NCI-H524 (cell line): Measurements from ENCODE around the gene PRND.
"Not testable (repeated sequence)": the region's sequence is repeated elsewhere in the genome, so short reads cannot be mapped to it uniquely, and the experiment has no call there.

Experiments used
- DNase-seq, 2 experiments: peaks; one replicate each; lab custom pipeline; 2025; lab: John Stamatoyannopoulos, UW

PRND gene

DNA sequence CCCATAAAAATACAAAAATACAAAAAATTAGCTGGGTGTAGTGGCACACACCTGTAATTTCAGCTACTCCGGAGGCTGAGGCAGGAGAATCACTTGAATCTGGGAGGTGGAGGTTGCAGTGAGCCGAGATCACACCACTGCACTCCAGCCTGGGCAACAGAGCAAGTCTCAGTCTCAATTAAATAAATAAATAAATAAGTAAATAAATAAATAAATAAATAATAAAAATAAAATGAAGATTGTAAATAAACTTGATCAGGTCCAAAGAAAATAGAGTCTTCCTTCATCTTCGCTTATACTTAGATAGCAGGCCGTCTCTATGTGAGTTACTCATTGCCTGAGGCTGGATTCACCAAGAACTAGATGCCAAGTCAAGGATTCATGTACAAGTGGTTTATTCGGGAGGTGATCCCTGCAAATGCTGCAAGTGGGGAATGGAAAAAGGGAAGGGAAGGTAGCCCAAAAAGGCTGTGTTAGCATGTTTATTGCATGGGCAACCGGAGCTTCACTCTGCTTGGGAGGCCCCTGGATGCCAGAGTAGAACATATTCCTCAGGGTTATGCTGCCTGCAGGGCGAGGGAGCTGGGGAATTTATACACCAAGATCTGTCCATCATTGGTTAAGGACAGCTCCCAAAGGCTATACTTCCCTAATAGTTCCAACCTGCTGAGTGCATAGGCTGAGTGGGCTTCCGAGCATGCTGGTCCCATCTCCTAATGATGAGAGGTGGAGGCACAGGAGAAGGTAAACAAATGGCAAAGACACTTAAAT is 16.3 kb downstream of the PRND start:
- no peak for DNase-seq

DNA sequence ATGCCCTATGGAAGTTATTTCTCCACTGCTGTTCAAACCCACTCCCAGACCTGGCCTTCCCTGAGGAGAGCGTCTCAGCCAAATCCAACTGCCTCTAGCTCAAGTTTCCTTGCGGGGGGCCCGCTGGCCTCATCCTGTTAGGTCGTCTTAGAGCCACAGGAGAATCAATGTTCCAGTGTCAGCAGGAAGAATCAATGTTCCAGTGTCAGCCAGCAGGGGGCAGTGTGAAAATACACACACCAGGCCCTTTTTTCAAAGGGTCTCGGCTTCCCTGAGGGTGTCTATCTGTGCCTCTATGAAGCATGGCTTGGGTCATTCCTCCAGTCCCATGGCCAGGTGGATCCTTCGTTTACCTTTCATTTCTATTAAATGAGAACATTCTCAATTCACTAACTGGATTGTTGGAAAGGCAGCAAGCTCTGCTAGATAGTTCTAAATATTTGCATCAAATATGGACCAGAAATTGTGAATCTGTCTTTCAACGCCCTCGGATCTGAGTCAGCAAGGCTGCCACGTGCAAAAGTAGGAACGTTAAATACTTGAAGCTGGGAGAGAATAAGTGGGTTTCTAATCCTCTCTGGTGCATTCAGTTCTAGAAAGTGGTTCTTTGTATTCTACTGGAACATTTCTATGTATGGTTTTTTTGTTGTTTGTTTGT is 19.2 kb downstream of the PRND start:
- DNase-seq, result peak; percentile 43 to 66

DNA sequence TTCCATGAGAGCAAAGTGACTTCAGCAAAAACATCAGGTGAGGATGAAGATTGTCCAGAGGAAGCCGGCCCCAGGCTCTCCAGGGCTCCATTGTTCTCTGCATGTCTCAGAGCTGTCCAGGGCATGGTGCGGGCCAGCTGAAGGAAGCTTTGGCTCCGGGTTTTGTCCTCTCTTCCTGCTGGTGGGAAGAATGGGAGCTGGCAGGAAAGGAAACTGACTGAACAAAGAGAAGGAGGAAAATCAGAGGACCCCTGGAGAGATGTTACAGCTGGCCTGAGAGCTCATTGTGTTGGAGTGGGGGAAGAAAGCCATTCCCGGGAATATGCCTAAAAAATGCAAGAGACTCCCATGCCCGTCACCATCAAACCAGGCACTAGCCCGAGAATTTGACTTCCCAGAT is 27.1 kb downstream of the PRND start:
- no peak for DNase-seq

DNA sequence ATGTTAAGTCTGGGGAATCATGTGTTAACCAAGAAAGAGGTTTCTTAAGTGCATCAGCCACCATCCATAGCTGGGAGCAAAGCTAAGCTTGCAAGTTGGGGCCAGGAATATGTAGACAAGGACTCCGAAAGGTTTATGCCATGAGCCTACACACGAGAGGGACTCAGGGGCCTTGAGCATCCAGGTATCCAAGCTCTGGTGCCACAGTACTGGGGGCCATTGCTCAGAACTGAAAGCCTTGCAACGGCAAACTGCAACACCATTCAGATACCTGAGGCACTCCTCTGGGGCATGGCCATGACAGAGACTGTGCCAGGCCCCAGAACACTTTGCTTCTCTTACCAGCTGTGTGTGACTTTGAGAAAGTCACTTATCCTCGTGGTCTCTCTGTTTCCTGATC is 27.6 kb downstream of the PRND start:
- no peak for DNase-seq

- no peak for DNase-seq
Observed at GRCh38 chr20:4750381-4750780, 28.7 kb downstream of the PRND start.

GRCh38 chr20:4759100-4759884 is 37.6 kb downstream of the PRND start:
- peak; percentile 92 to 97 for DNase-seq

DNA sequence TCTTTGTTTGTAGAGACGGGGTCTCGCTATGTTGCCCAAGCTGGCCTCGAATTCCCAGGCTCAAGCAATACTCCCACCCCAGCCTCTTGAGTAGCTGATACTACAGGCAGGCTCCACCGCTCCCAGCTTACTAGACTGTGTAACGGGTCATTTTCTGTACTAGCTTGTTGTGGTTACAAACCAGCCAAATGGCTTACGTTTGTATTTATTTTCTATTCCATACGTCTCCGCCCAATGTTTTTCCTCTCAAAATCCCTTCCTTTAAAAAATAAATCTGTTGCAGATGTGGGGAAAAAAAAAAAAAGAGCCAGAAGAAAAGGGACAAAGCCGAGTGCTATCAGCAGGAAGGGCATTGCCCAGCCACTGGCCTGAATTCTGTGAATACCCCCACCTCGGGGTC is 41.6 kb downstream of the PRND start:
- no peak for DNase-seq

- no peak for DNase-seq
Observed at GRCh38 chr20:4763723-4764510, 42.2 kb downstream of the PRND start.

DNA sequence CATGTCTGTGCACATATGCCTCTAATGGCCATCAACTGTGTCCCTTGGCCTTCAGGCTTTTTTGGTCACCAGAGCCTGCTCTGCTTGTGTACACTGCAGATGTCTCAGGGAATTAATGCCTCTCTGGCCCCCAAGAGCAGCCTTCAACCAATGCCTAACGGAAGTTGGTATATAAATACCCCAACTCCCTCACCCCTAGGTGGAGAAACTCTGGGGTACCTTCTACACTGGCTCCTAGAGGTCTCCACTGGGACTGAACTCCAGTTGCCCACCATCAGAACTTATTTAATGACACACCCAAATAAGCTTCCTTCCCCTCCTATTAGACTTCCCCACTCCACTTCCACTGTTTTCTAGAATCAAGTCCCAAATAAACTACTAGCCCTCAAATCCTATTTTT is 43.1 kb downstream of the PRND start:
- no peak for DNase-seq

- DNase-seq, result no peak
Observed at GRCh38 chr20:4765681-4766080, 44.0 kb downstream of the PRND start.

DNA sequence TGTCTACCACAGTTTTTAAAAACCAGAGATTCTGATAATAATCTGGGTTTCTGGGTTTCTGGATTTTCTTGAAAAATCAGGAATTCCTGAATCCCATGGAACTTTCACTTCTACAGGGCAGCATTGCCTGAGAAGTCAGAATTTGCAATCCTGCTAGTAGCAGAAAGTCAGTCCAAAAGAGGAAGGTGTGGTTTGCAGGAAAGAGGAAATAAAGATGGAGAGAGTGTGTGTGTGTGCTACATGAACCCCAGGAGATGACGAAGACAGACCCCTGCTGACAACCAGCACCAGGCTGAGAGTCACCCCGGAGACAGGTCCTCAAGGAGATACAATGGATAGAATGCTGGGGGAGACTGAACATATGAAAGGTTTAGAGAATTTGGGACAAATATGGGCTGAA is 44.9 kb downstream of the PRND start:
- DNase-seq, result no peak

- DNase-seq, result no peak
Observed at GRCh38 chr20:4767084-4767483, 45.4 kb downstream of the PRND start.

DNA sequence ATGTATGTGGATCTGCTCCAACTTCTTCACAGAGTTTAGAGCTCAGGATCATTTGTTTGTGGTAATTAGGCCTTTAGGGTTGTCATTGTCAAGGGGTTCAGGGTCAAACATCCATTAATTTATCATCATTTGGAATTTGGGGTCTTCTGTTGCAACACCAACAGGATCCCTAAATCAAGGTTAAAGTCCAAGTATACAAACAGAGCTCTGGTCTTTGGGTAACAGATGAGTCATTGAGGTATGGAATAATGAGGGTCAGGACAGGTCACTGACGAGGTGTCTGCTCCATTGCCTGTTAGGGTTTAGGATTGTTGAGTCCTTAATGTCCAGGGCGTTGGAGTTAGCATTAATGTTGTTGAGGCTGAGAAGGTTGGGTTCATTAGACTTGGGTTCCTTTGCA is 47.6 kb downstream of the PRND start:
- no peak for DNase-seq

GRCh38 chr20:4770026-4770425 is 48.3 kb downstream of the PRND start:
- no peak for DNase-seq

GRCh38 chr20:4771004-4771403 is 49.3 kb downstream of the PRND start:
- no peak for DNase-seq

- DNase-seq, result no peak
Observed at GRCh38 chr20:4772132-4772531, 50.4 kb downstream of the PRND start.

- DNase-seq, result not testable (repeated sequence)
Observed at GRCh38 chr20:4773014-4773413, 51.3 kb downstream of the PRND start.

- DNase-seq, result no peak
Observed at GRCh38 chr20:4773736-4774135, 52.0 kb downstream of the PRND start.

DNA sequence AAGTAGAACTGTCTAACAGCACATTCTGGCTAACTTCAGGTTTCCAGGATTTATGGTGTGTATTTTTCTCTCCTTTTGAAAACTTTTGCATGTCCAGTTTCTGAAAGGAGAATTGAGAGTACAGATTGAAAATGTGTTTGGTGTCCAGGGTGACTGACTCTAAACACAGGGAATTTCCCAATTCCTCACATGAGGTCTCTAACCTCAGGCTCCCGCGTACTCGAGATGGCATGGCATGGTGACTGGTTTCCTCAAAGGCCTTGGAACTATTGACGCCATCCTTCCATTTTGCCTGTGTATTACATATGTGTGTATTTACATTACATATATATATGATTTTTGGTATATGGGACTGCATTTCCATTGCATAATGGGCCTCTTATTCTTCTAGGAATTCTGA is 52.5 kb downstream of the PRND start:
- DNase-seq, result no peak

GRCh38 chr20:4775322-4776078 is 53.8 kb downstream of the PRND start:
- no peak for DNase-seq

- no peak for DNase-seq
Observed at GRCh38 chr20:4776079-4776630, 54.4 kb downstream of the PRND start.
